GM03348 (cell line): Measurements from ENCODE around the gene CHAT.

Experiments
- DNase-seq: peaks from one replicate; pipeline ENCODE4 v3.0.0; 2012; ENCODE audit warnings: low spot score

CHAT gene

DNA sequence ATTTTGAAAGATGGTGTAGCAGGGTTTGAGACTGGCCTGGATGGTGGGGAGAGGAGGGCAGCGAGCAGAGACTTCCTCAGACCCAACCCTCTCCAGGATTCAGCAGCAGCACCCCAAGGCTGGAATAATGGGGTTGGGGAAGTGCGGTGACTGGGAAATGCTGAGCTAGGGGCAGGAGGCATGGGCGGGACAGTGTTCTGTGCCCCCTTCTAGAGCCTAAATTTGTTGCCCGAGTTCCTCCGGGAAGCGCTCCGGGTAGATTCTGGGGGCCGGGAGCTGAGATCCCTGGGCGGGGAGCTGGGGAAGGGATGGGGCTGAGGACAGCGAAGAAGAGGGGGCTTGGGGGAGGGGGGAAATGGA, at the start of gene CHAT:
TSS of gene CHAT (plus strand) at position 156 of the 360 bp plus-strand sequence. CDS start at position 309, 153 bp downstream.
- DNase-seq = no peak

DNA sequence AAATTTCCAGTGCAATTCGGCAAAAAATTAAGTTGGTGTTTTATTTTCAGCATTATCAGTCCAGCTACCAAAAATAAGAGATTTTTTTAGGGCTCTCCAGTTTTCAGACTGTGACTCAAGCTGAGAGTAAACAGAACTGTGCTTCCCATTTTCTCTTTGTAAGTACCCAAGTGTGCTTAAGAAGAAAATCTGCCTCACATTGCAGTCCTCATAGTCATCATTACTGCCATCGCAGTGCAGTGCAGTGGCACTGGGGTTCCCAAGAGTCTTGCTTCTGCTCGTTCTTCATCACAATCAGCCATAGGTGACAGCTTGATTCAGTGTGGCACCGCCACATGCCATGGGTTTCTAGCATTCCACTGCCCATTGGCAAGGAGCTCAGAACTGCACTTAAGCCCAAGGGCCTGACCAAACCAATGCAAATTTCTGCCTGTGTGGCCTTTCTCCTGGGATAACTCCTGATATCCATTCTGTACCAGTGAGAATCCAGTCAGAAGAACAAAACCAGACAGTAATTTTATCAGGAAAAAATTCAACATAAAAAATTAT, 49.3 kb upstream of the CHAT start:
- DNase-seq = no peak

DNA sequence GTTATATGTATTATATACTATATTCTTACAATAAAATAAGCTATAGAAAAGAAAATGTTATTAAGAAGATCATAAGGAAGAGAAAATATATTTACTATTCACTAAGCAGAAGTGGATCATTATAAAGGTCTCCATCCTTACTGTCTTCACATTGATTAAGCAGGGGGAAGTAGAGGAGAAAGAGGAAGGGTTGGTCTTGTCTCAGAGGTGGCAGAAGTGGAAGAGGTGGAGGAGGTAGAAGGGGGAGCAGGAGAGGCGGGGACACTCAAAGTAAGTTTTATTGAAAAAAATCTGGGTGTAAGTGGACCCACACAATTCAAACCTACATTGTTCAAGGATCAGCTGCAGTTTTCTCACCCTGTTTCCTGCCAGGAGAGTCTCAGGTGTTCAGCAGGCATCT, 46.0 kb upstream of the CHAT start:
- no peak for DNase-seq

- DNase-seq = peak; percentile 70
Measured at GRCh38 chr10:49568235-49568634, 45.6 kb upstream of the CHAT start.

DNA sequence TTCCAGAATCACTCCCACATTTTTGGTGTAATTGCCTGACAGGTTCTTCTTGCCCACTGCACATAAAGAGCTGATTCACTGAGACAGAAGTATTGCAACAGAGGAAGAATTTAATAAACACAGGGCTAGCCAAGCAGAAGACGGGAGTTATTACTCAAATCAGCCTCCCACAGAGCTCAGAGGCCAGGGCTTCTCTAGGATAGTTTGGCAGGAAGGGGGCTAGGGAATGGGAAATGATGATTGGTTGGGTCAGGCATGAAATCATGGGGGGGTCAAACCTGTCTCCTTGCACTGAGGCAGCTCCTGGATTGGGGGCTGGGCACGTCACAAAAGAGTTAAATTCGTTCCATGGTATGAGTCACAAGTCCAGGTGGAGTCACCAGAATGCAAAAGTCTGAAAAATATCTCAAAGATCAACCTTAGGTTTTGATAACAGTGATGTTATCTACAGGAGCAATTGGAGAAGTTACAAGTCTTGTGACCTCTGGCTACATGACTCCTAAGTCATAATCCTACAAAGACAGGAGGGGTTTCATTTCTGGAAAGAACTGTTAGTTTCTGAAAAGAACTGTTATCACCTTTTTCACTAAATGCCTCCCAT, 44.7 kb upstream of the CHAT start:
- peak; percentile 62 for DNase-seq

DNA sequence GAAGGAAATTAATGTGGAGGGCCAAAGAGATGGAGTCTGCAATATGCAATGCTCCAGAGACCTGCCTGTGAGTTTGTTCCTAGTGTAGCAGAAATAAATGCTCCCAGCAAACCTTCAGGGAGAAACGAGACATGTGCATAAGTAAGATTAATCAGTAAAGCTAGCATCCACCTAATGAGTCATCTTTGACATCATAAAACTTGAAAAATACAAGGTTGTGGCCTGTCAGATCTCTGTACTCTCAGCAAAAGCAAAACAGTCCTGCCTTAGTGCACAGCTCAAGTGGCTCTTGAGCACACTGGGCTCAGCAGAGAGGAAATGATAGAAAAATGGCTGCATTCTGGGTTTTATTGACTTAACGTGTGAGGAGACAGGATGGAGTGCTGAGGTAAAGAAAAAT, 42.4 kb upstream of the CHAT start:
- no peak for DNase-seq

DNA sequence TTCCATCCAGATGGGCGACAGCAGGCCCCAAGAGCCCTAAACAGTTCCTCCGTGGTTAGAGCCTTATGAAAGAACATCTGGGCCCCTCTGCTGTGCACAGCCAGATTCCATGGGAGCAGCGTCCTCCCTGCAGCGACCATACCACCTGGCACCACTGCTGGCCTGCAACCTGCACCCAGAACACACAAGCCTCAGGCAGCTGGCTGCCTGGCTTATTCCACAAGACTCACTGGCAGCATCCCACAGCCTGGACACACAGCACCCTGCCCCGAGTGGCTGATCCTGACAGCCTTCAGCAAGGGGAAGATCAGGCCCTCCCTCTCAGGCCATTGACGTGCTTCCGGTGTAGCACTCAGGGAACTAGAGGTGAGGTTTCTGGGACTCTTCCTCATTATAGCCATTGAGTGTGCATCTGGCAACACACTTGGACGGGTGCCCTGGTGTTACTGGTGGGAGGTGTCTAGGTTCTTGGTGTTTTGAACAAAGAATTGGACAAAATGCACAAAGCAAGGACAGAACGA, 41.2 kb upstream of the CHAT start:
- no peak for DNase-seq

GRCh38 chr10:49575489-49576072, 38.3 kb upstream of the CHAT start:
- no peak for DNase-seq

- DNase-seq = no peak
Measured at GRCh38 chr10:49577182-49577925, 36.5 kb upstream of the CHAT start.

DNA sequence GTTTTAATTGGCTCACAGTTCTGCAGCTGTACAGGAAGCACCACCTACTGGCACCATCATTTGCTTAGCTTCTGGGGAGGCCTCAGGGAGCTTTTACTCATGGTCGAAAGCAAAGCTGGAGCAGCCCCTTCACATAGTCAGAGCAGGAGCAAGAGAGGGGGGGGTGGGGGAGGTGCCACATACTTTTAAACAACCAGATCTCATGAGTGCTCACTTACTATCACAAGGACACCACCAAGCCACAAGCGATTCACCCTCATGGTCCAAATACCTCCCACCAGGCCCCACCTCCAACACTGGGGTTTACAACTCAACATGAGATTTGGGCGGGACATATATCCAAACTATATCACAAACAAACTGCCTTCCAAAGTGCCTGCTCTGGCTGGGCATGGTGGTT, 35.4 kb upstream of the CHAT start:
- no peak for DNase-seq

- DNase-seq = peak; percentile 40
Measured at GRCh38 chr10:49579621-49580020, 34.2 kb upstream of the CHAT start.

DNA sequence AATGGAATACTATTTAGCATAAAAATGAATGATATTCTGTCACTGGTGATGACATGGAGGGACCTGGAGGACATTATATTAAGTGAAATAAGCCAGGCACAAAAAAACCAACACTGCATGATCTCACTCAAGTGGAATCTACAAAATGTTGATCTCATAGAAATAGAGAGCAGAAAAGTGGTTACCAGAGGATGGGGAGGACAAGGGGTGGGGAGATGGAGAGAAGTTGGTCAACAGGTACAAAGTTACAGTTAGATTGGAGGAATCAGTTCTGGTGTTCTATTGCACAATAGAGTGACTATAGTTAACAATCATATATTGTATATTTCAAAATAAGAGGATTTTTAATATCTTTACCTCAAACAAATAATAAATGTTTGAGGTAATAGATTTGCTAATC, 28.4 kb upstream of the CHAT start:
- DNase-seq = no peak

- no peak for DNase-seq
Measured at GRCh38 chr10:49587981-49588380, 25.9 kb upstream of the CHAT start.

- DNase-seq = peak; percentile 86
Measured at GRCh38 chr10:49592726-49593563, 20.9 kb upstream of the CHAT start.

- DNase-seq = no peak
Measured at GRCh38 chr10:49593564-49593875, 20.3 kb upstream of the CHAT start.

GRCh38 chr10:49593998-49594397, 19.8 kb upstream of the CHAT start:
- no peak for DNase-seq

DNA sequence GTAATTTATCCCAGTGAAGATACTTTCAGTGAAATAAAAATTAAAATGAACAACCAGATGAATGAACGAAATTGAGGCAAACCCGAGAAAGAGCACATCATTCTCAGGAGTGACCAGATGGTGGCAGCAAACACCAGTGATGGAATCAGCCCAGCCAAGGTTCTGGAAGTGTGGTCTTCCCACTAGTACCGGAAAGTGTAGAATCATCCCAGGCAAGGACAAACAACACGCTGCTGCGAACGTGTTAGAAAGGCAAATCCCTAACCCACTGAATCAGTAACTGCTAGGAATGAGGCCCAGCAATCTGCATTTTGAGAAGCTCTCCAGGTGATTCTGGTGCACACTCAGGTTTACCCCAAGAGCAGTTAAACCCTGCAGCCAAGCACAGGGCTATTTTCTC, 19.2 kb upstream of the CHAT start:
- peak; percentile 88 for DNase-seq

- DNase-seq = no peak
Measured at GRCh38 chr10:49595003-49595712, 18.7 kb upstream of the CHAT start.

DNA sequence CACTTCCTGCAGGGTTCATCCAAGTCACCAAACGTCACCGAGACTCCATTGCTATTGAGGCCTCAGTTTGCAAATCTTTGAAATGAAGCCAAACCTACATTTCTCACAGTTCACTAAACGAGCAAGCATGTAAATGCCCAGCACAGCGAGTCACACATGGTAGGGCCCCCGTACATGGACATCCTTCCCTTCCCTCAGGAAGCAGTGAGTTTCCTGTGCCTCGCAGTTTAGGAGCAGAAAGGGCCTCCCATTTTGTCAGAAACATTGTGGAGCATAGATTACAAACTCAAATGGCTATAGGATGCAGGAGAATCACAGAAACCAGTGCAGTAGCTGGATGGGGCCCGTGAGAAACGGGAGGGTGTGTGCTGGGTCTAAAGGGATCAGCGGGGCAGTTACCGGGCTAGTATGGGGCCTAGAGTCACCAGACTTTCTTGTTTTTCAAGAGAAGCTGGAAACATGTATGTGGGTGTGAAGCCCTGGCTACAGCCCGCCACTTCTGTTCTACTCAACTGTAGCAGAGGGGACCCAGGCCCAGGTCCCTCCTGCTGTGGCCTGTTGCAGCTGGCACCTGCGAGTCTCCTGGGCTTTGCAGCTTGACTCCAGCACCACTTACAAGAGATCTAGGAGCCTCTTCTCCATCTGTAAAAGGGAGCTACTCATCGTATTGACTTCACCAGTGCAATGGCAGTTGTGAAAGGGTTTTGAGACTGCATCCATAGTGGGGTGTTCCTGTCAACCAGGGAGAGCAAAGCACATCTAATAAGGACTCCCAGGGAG, 17.9 kb upstream of the CHAT start:
- DNase-seq = no peak

DNA sequence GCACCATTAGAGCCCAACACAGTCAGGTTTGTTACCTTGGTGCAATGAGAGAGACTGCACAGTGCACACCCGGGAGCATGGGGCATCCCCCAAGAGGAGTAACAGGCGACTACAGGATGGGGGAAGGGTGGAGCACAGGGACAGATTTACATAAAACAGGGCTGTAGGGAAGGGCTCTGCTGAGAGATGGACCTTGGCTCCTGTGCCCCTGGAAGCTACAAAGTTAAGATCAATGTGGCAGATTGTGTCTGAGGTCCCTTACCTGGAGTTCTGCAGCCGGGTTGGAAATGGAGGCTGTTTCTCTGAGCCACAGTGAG, 17.4 kb upstream of the CHAT start:
- DNase-seq = no peak

DNA sequence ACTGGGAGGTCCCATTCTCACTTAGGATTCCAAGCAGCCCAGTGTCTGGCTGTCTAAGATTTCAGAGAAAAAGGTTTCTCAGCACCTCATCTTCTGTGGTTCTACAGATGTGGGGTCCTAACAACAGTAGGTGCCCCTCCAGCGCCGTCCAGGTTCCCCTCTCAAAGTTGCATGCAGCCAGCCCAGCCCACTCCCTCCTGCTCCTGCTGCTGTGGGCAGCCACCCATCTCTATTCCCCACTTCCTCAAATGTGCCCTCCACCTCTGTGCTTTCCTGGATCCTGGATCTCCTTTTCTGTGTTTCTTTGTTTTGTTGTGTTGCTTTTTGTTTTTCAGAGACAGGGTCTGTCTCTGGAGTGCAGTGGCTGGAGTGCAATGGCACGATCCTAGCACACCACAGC, 17.0 kb upstream of the CHAT start:
- DNase-seq = no peak
